HG02642 (cell line): ENCODE data around the gene LGMN.

Experiments used
- ATAC-seq: cut with Tn5 transposase; IDR thresholded peaks from one replicate; pipeline ENCODE4 v1.9.1; 2021; ENCODE audit warnings: mild to moderate bottlenecking; ENCODE audit not compliant: unreplicated experiment, poor library complexity

The LGMN gene

GRCh38 chr14:92656306-92657081 lies 91.9 kb downstream of the LGMN start:
- no peak for ATAC-seq

- ATAC-seq: no peak
Observed at GRCh38 chr14:92655419-92656201, 92.8 kb downstream of the LGMN start.

GRCh38 chr14:92654239-92654901 lies 94.1 kb downstream of the LGMN start:
- ATAC-seq: no peak
